ENCODE measurements around the gene CEP85.

The CEP85 gene

GRCh38 chr1:26318338-26319064, 84.5 kb downstream of the CEP85 start:
- Histone ChIP-seq H3K4me1 (ENCODE audit: low read depth, poor library complexity, severe bottlenecking) (peaks cover 4% of the 10 kb centered on the region), H3K4me3 (IDR thresholded peaks at IDR 0.05; ENCODE audit: insufficient read depth, low read depth, low read length) (no peak overlapping the region), H3K4me2 (no peak overlapping the region), H3K27me3 (ENCODE audit: insufficient read depth, low read depth) (no peaks in the 10 kb centered on the region), H3K27ac (no peak overlapping the region), H3K9ac (no peak overlapping the region), H2AFZ (ENCODE audit: low read depth) (no peak overlapping the region), H4K20me1 (ENCODE audit: insufficient read depth) (no peaks in the 10 kb centered on the region), H3K36me3 (ENCODE audit: insufficient read depth) (no peaks in the 10 kb centered on the region), H3K79me2 (ENCODE audit: insufficient read depth, low read depth) (no peaks in the 10 kb centered on the region)
- no peak for TF ChIP-seq CTCF (conservative IDR thresholded peaks at IDR 0.05; ENCODE audit: low read depth, low read length)

DNA sequence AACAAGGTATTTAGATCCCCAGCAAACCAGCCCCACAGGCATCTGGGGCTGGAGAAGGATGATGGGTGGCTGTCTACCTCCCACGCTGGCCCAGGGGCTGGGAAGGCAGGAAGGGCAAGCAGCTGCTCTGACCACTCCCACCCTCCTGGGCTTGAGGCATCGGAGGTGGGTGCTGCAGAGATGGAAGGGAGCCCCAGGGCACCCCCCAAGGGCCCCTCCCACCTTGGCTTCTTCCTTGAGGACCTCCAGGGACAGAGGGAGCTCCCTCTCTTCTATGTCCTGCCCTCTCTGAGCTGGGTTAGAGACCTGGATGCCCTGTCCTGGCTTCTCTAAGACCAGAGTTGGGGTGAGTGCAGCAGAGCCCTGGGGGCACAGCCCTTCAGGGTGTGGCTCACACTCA, 86.9 kb downstream of the CEP85 start:
- Histone ChIP-seq H3K4me3 (IDR thresholded peaks at IDR 0.05; ENCODE audit: insufficient read depth, low read depth, low read length) (no peak overlapping the region), H3K79me2 (ENCODE audit: insufficient read depth, low read depth) (no peaks in the 10 kb centered on the region), H2AFZ (ENCODE audit: low read depth) (peak overlapping the region; percentile 81; the same call in 1 of the 2 replicates), H3K36me3 (ENCODE audit: insufficient read depth) (no peaks in the 10 kb centered on the region), H3K27ac (no peak overlapping the region), H3K9ac (no peak overlapping the region), H3K4me2 (peak overlapping the region; percentile 24; the same call in 1 of the 2 replicates), H3K27me3 (ENCODE audit: insufficient read depth, low read depth) (no peaks in the 10 kb centered on the region), H4K20me1 (ENCODE audit: insufficient read depth) (no peaks in the 10 kb centered on the region), H3K4me1 (ENCODE audit: low read depth, poor library complexity, severe bottlenecking) (peaks cover 4% of the 10 kb centered on the region)
- no peak for TF ChIP-seq CTCF (conservative IDR thresholded peaks at IDR 0.05; ENCODE audit: low read depth, low read length)

DNA sequence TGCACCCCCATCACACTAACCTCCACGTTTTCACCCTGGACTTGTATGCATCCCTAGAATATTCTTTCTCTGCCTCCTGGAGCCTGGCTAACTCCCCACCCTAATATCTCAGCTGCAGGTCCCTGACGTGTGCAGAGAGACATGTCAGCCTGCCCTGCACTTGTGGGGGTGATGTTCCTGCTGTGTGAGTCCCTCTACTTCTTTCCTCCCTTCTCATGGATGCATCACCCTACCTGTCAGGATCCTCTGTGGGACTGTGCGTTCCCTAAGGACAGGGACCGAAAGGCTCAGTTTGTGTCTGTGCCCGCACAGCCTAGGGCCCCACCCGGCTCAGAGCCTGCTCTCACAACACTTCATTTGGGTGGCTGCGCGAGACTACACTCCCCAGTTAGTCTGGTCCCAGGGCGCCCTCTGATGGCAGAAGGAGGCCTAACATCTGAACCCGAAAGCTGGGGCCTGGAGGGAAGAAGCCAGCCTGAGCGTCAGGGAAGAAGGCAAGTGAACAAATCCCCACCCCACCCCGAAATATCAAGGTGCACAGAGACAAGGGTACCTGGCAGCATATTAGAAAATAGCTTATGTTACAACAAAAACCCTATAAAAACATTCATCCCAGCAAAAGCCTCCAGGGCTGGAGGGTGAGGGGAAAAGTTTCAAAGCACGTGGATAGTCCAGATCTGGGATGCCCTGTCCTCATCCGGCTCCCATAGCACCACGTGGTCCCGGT, 87.5 kb downstream of the CEP85 start:
- Histone ChIP-seq H2AFZ (ENCODE audit: low read depth) (peak overlapping the region; percentile 81), H3K36me3 (ENCODE audit: insufficient read depth) (no peaks in the 10 kb centered on the region), H4K20me1 (ENCODE audit: insufficient read depth) (no peaks in the 10 kb centered on the region), H3K4me1 (ENCODE audit: low read depth, poor library complexity, severe bottlenecking) (peaks cover 4% of the 10 kb centered on the region), H3K4me2 (peak overlapping the region; percentile 24; the same call in 1 of the 2 replicates), H3K4me3 (IDR thresholded peaks at IDR 0.05; ENCODE audit: insufficient read depth, low read depth, low read length) (no peak overlapping the region), H3K27me3 (ENCODE audit: insufficient read depth, low read depth) (no peaks in the 10 kb centered on the region), H3K27ac (no peak overlapping the region), H3K9ac (no peak overlapping the region), H3K79me2 (ENCODE audit: insufficient read depth, low read depth) (no peaks in the 10 kb centered on the region)
- TF ChIP-seq CTCF (conservative IDR thresholded peaks at IDR 0.05; ENCODE audit: low read depth, low read length): peak; percentile 87

GRCh38 chr1:26322042-26322331, 88.0 kb downstream of the CEP85 start:
- Histone ChIP-seq H3K27ac (no peak overlapping the region), H3K4me3 (IDR thresholded peaks at IDR 0.05; ENCODE audit: insufficient read depth, low read depth, low read length) (no peak overlapping the region), H3K36me3 (ENCODE audit: insufficient read depth) (no peaks in the 10 kb centered on the region), H3K4me2 (no peak overlapping the region), H2AFZ (ENCODE audit: low read depth) (peak overlapping the region; percentile 81; the same call in 1 of the 2 replicates), H3K4me1 (ENCODE audit: low read depth, poor library complexity, severe bottlenecking) (peaks cover 4% of the 10 kb centered on the region), H3K79me2 (ENCODE audit: insufficient read depth, low read depth) (no peaks in the 10 kb centered on the region), H3K9ac (no peak overlapping the region), H4K20me1 (ENCODE audit: insufficient read depth) (no peaks in the 10 kb centered on the region), H3K27me3 (ENCODE audit: insufficient read depth, low read depth) (no peaks in the 10 kb centered on the region)
- TF ChIP-seq CTCF (conservative IDR thresholded peaks at IDR 0.05; ENCODE audit: low read depth, low read length): no peak

All from KMS-11 (cell line).